KMS-11 (cell line): ENCODE data around the gene MAP1LC3B.
A peak's percentile ranks its signal among the peaks of the same experiment; 100 is the strongest.
"Not testable (repeated sequence)": the region's sequence is repeated elsewhere in the genome, so short reads cannot be mapped to it uniquely, and the experiment has no call there.

Experiments
- H2AFZ ChIP-seq: fragments of 200-600 bp; sonication (generic); 2 replicates; pipeline ENCODE4 v1.6.1; 2016; ENCODE audit warnings: antibody characterized with exemption, mixed run types, low read depth
- H3K27ac ChIP-seq: fragments of 200-600 bp; sonication (generic); 2 replicates; pipeline ENCODE4 v1.6.1; 2016; ENCODE audit warnings: mild to moderate bottlenecking, mixed run types
- H3K27me3 ChIP-seq: fragments of 200-600 bp; sonication (generic); 2 replicates; pipeline ENCODE4 v1.6.1; 2017; ENCODE audit warnings: mild to moderate bottlenecking, low read depth, mixed run types, moderate library complexity; ENCODE audit not compliant: insufficient read depth
- H3K36me3 ChIP-seq: fragments of 200-600 bp; sonication (generic); 2 replicates; pipeline ENCODE4 v1.6.1; 2017; ENCODE audit warnings: mild to moderate bottlenecking, mixed run types; ENCODE audit not compliant: insufficient read depth
- H3K4me1 ChIP-seq: fragments of 200-600 bp; sonication (generic); 2 replicates; pipeline ENCODE4 v1.6.1; 2016; ENCODE audit warnings: mild to moderate bottlenecking, low read depth, mixed run types; ENCODE audit not compliant: poor library complexity, severe bottlenecking
- H3K4me2 ChIP-seq: fragments of 200-600 bp; sonication (generic); 2 replicates; pipeline ENCODE4 v1.7.0; 2016; ENCODE audit warnings: mild to moderate bottlenecking, mixed run types
- H3K4me3 ChIP-seq: fragments of 200-600 bp; sonication (generic); IDR thresholded peaks from 2 replicates; pipeline ENCODE4 v1.6.1; 2017; ENCODE audit warnings: low read depth, low read length, mixed read lengths; ENCODE audit not compliant: insufficient read depth
- H3K79me2 ChIP-seq: fragments of 200-600 bp; sonication (generic); 2 replicates; pipeline ENCODE4 v1.6.1; 2016; ENCODE audit warnings: low read depth, mixed run types; ENCODE audit not compliant: insufficient read depth
- H3K9ac ChIP-seq: fragments of 200-600 bp; sonication (generic); 2 replicates; pipeline ENCODE4 v1.6.1; 2016; ENCODE audit warnings: mild to moderate bottlenecking, mixed run types
- H4K20me1 ChIP-seq: fragments of 200-600 bp; sonication (generic); 2 replicates; pipeline ENCODE4 v1.6.1; 2016; ENCODE audit warnings: mild to moderate bottlenecking, mixed run types; ENCODE audit not compliant: insufficient read depth
- TF ChIP-seq, protein P1 (sequence below): fragments of 200-600 bp; sonication (generic); conservative IDR thresholded peaks from 2 replicates; pipeline ENCODE4 v1.6.1; 2017; ENCODE audit warnings: low read depth, mild to moderate bottlenecking, antibody characterized with exemption, low read length, moderate library complexity, mixed read lengths

Gene MAP1LC3B

DNA sequence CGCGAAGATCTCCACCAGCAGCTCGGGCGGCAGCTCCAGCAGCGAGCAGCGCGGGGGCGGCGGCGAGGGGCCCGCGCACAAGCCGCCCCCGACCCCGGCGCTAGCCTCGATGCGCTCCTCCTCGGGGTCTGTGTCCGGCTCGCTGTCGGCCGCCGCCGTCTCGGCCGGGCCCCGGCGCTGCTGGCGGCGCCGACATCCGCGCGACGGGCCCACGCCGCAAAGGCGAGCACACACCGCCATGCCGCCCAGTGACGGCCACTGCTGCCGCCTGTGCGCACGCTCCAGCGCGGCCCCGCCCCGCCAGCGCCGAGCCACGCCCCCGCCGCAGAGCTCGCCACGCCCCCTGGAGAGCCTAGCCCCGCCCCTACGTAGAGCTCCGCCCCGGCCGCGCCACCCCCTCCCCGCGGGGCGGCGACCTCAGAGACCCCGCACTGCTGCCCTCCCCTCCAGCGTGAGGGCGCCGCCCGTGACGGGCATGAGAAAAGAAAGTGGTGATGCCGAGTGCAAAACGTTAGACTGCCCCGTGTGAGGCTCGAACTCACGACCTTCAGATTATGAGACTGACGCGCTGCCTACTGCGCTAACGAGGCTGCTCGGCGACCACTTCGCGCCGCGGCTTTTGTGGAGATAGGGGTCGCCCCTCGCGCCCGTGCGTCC lies 8.5 kb upstream of the MAP1LC3B start, which contains the start of gene FBXO31:
FBXO31 (minus strand) TSS at position 272 of the 657 bp plus-strand sequence; CDS start at position 240, 32 bp downstream.
- Histone ChIP-seq H3K9ac (peak within 1 kb of the TSS; percentile 73), H3K27me3 (no peaks in the 10 kb centered on the region), H3K4me1 (peaks cover 44% of the 10 kb centered on the region), H2AFZ (peak within 1 kb of the TSS; percentile 81), H4K20me1 (peaks cover 16% of the 10 kb centered on the region; the same call in 1 of the 2 replicates), H3K36me3 (no peaks in the 10 kb centered on the region), H3K4me2 (peak within 1 kb of the TSS; percentile 93), H3K79me2 (peaks cover 42% of the 10 kb centered on the region), H3K27ac (peak within 1 kb of the TSS; percentile 77), H3K4me3 (no peak within 1 kb of the TSS)
- TF ChIP-seq, protein P1, sequence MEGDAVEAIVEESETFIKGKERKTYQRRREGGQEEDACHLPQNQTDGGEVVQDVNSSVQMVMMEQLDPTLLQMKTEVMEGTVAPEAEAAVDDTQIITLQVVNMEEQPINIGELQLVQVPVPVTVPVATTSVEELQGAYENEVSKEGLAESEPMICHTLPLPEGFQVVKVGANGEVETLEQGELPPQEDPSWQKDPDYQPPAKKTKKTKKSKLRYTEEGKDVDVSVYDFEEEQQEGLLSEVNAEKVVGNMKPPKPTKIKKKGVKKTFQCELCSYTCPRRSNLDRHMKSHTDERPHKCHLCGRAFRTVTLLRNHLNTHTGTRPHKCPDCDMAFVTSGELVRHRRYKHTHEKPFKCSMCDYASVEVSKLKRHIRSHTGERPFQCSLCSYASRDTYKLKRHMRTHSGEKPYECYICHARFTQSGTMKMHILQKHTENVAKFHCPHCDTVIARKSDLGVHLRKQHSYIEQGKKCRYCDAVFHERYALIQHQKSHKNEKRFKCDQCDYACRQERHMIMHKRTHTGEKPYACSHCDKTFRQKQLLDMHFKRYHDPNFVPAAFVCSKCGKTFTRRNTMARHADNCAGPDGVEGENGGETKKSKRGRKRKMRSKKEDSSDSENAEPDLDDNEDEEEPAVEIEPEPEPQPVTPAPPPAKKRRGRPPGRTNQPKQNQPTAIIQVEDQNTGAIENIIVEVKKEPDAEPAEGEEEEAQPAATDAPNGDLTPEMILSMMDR, result no peak

DNA sequence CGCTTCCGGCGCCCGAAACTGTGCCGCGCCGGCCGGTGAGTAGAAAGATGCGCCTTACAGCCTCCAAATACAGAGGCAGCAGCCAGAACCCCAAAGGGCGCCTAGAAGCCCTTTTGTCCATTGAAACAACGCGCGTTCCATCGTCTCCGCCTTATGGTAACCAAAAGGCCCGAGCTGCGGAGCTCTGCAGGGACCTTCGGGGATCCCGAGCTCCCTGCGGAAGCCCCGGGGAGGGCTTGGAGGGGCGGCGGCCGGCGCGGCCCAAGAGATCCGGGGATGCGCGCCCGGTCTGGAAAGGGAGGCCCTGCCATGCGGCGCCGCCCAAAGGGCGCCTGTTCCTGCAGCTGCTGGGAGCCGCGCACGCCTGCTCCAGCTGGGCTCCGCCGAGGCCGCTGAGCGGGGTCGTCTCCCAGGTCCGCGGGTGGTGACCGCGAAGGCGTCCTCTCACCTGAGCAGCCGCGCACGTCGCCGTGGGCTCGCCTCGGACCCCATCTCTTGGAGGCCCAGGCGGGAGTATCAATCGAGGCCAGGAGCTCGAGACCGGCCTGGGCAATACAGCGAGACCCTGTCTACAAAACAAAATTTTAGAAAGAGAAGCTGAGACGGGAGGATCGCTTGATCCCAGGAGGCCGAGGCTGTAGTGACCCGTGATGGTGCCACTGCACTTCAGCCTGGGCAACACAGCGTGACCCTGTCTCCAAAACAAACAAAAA lies 7.8 kb upstream of the MAP1LC3B start:
- no peak overlapping the region for H3K4me3 ChIP-seq
- peaks cover 12% of the 10 kb centered on the region; the same call in 1 of the 2 replicates for H4K20me1 ChIP-seq
- peak overlapping the region; percentile 81 for H2AFZ ChIP-seq
- TF ChIP-seq, protein P1, result no peak
- H3K9ac ChIP-seq, result peak overlapping the region; percentile 73
- H3K27ac ChIP-seq, result peak overlapping the region; percentile 77
- peak overlapping the region; percentile 64 for H3K4me2 ChIP-seq
- H3K36me3 ChIP-seq, result no peaks in the 10 kb centered on the region
- peaks cover 37% of the 10 kb centered on the region for H3K79me2 ChIP-seq
- H3K27me3 ChIP-seq, result no peaks in the 10 kb centered on the region
- peaks cover 46% of the 10 kb centered on the region for H3K4me1 ChIP-seq

DNA sequence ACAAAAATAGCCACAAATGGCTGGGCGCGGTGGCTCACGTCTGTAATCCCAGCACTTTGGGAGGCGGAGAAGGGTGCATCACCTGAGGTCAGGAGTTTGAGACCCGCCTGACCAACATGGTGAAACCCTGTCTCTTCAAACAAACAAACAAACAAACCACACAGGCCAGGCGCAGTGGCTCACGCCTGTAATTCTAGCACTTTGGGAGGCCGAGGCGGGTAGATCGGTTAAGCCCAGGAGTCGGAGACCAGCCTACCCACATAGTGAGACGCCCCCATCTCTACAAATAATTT lies 7.3 kb upstream of the MAP1LC3B start:
- H3K36me3 ChIP-seq, H3K4me3 ChIP-seq, H3K27me3 ChIP-seq, H4K20me1 ChIP-seq: not testable (repeated sequence)
- peaks cover 32% of the 10 kb centered on the region for H3K79me2 ChIP-seq
- peaks cover 44% of the 10 kb centered on the region for H3K4me1 ChIP-seq
- peak overlapping the region; percentile 64 for H3K4me2 ChIP-seq
- H2AFZ ChIP-seq, result peak overlapping the region; percentile 81; the same call in 1 of the 2 replicates
- H3K27ac ChIP-seq, result peak overlapping the region; percentile 77
- peak overlapping the region; percentile 73 for H3K9ac ChIP-seq

DNA sequence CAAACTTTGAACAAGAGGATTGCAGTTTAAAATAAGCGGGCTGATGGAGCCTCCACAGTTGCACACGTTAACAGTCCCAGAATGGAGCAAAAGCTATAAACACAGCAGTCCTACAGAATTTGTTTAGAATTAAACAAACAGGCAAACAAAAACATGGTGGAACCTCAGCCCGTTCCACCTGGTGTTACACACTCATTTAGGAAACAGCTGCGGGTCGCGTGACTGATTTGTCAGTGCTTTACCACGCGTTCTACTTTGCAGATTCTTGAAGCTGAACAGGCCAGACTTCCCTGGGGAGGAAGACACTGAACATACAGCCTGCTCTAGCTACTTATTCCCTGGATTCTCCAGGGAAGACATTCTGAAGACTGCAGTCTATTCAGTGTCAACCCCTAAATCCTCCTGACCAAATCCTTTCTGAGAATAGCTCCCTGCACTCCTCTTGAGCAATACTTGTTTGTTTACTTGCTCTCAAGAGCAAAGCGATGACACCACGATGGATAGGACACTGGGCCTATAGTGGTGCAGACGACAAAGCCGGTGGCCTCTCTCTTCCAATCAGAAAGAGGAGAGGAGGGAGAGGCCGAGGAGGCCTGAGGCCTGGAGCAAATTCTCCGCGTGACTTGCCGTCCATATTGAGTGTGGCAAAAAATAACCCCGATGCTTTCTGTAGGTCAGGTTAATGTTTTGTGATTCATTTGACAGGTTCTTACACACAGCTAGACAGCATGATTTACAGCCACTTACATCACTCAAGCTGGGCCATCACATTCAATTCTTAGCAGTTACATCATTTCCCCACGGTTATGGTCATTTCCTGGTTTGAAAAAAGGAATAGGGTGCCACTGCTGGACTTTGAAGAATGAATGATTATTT lies 4.0 kb upstream of the MAP1LC3B start:
- H3K27me3 ChIP-seq, result no peaks in the 10 kb centered on the region
- no peak overlapping the region for H3K4me3 ChIP-seq
- peak overlapping the region; percentile 46 for H3K4me2 ChIP-seq
- peak overlapping the region; percentile 64 for H3K27ac ChIP-seq
- peak overlapping the region; percentile 49 for H2AFZ ChIP-seq
- no peaks in the 10 kb centered on the region for H4K20me1 ChIP-seq
- peaks cover 4% of the 10 kb centered on the region; the same call in 1 of the 2 replicates for H3K79me2 ChIP-seq
- H3K36me3 ChIP-seq, result no peaks in the 10 kb centered on the region
- H3K4me1 ChIP-seq, result peaks cover 24% of the 10 kb centered on the region
- TF ChIP-seq, protein P1, result no peak
- H3K9ac ChIP-seq, result peak overlapping the region; percentile 3; the same call in 1 of the 2 replicates
